ENCODE data around the gene POLR2L.

POLR2L gene

DNA sequence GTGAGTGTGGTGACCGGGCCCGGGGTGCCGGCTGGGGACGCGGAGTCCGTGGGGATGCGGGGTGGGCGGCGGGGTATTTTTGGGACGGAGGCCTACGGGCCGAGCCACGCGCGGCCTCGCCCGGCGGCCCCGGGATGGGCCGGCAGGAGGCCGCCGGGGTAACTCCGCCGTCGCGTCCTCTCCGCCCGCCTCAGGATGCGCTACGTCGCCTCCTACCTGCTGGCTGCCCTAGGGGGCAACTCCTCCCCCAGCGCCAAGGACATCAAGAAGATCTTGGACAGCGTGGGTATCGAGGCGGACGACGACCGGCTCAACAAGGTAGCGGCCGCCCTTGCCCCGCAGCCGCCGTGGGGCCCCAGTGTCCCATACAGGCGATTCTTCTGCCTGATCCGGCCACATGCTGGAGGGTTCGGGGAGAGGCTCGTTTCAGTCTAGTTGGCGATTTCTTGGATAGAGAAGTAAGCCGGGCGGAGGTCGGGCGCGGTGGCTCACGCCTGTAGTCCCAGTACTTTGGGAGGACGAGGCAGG is 32.2 kb downstream of the POLR2L start:
- no peak for DNase-seq (ENCODE audit: low read depth)

DNA sequence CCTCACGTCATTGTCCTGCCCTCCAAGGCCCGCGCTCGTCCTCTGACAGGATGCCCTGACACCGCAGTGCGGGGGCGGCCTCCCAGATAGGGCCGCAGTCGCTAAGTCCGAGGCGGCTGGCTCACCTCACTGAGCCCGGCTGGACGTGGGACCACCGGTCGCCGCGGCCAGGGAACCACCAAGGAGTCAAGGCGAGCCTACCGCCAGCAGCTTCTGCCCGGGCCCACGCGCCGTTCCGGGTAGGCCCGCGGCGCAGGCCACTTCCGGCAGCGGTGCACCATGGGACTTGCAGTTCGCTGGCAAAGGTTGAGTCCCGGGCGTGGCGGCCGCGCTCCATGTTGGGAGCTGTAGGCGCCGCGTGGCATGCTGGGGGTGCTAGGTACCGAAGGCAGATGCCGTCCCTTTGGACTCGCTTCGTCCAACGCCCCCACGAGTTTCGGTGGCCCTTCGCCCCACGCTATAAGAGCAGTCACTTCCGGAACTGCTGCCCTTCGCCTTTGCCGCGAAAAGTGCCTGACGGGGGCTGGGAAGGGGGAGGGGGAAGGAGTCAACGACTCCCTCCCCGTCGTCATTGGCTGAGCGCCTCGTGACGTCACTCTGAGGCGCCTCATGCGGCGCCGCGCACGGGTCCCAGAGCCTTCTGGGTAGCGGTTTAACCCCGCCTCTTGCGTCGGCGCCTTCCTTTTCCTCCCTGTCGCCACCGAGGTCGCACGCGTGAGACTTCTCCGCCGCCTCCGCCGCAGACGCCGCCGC is 32.9 kb downstream of the POLR2L start, which contains the start of gene RPLP2:
Gene RPLP2, plus strand, starts transcription at position 681 of the 753 bp plus-strand sequence. CDS start 268 bp downstream, outside the sequence.
- peak; percentile 98 for DNase-seq (ENCODE audit: low read depth)

DNA sequence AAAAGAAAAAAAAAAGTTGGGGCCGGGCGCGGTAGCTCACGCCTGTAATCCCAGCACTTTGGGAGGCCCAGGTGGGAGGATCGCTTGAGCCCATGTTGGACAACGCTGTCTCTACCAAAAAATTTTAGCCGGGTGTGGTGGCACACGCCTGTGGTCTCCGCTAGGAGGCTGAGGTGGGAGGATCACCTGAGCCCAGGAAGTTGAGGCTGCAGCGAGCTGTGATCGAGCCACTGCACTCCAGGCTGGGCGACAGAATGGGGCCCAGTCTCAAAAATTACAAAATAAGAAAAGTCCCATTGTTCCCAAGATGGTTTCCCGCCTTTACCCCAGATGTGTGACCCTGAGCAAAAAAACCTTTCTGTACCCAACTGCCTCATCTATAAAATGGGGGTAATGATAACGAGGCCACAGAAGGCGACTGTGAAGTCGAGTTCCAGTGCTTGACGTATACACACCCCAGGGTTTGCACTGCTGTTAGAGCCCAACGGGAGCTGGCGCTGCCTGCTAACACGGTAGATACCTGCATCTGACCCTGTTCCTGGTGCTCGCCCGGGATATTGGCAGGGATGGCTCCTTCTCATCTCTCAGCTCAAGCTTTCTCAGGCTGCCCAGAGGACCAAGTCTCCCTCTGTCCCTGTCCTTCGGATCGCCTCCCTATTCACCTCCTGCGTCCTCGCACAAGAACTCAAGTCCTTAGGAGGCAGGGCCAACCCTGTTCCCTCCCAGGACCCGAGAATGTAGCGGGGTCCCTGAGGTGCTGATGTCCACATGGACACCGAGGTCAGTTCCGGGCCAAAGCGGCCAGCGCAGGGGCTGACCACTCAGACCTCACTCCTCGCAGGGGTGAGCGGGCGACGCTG is 33.7 kb downstream of the POLR2L start:
- DNase-seq (ENCODE audit: low read depth) = no peak

DNA sequence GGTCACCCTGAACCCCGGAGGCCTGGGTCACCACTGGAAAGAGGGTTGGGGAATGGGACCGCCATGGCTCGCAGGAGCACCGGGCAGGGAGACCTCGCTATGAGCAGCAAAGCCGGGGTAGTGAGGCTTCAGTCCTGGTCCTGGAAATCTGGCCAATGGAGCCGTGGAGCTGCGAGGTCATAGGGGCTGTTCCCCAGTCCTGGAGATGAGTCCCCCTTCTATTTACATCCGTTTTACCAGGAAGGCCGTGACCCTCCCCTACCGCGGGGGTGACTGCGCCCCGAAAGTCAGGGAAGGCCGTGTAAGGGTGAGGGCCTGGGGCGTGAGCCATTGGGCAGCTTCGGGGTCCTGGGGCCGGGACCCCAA is 37.7 kb downstream of the POLR2L start:
- DNase-seq (ENCODE audit: low read depth) = no peak

DNA sequence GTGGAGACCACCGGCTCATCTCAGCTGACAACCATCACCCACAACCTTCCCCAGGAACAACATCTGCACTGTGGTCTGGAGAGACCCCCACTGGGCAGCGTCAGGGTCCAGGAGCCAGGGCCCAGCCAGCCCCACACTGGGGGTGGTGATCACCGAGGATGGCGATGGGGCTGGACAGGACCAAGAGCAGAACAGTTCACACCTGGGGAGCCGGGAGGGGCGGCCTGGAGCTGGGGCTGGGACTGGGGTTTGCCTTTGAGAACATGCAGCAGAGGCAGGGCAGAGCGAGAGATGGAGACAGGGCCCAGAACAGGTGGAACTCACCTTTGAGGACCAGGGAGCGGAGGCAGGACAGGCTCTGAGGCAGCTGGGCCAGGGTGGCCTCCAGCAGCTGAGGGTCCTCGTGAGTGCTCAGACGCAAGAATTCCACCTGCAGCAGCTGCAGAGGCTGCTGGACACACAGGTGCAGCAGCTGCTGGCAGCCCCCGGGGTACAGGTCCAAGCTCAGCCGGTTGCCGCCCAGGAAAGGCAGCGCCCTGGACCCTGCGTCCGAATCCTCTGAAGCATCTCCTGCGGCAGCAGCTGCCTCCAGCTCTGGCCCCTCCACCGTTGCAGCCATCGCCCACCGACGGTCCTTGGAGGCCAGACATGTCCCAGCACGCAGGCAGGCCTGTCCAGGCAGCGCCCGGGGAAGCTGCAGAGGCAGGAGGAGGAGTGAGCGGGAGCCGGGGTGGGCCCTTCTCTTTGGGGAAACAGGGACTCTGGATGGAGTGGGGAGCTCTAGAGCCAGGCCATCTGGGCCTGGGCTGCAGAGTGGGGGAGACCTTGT is 38.3 kb downstream of the POLR2L start:
- DNase-seq (ENCODE audit: low read depth) = no peak

DNA sequence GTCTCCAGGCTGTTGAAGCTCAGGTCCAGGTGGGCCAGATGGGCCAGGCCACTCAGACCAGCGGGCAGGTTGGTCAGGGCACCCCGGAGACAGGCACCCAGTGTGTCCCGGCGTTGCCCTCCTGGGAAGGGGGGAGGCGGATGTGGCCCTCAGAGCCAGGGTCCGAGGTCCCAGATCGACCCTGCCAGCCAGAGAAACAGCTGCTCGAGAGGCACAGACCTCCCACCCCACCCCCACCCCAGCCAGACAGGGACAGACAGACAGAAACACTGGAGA is 38.9 kb downstream of the POLR2L start:
- no peak for DNase-seq (ENCODE audit: low read depth)

DNA sequence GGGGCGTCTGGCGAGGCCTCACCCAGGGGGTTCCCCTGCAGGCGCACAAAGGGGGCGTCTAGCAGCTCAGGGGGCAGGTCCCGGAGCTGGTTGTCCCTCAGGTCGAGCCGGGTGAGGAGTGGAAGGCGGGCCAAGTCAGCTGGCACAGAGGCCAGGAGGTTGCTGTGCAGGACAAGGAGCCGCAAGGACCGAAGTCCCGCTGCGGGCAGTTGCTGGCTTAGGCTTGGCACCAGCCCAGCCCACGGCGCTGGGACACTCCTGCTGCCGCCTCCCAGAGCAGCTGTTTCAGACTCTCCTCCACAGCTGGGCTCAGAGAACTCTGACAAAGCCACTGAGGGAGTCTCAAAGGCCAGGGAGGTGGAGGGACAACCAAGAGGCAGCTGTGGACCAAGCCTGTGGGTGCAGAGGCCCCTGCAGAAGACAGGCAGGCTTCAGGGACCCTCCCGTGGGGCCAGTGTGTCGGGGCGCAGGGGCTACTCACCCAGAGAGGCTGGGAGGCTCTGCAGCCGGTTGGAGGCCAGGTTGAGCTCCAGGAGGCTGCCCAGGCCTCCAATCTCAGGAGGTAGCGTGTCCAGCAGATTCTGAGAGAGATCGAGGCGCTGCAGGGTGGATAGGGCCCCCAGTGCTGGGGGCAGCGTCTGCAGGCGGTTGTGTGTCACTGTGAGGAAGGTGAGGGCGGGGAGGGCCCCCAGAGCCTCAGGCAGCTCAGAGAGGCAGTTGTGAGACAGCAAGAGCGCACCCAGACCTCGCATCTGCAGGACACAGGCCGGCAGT is 39.4 kb downstream of the POLR2L start:
- no peak for DNase-seq (ENCODE audit: low read depth)

DNA sequence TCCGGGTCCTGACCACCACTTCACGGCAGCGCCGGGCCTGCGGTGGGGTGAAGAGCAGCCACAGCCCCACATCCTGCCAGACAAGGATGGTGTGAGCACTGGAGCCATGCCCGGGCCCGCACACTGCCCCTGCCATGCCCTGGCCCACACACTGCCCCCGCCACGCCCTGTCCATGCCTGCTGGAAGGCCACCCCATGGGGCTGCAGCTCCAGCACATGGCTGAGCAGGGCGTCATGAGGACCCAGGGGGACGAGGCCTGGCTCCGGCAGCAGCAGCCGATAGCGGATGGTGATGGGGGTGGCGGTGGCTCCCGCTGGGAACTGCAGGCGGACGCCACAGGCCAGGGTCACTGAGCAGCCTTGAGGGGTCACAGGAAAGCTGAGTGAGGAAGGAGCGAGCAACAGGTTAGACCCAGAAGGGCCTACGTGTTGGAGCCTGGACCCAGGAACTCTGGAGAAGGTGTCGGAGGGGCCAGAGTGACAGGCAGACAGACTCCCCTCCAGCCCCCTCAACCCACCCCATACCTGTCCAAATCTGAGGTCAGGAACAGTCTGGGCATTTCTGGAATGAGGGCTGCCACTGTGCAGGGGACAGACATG is 40.2 kb downstream of the POLR2L start:
- DNase-seq (ENCODE audit: low read depth) = no peak

DNA sequence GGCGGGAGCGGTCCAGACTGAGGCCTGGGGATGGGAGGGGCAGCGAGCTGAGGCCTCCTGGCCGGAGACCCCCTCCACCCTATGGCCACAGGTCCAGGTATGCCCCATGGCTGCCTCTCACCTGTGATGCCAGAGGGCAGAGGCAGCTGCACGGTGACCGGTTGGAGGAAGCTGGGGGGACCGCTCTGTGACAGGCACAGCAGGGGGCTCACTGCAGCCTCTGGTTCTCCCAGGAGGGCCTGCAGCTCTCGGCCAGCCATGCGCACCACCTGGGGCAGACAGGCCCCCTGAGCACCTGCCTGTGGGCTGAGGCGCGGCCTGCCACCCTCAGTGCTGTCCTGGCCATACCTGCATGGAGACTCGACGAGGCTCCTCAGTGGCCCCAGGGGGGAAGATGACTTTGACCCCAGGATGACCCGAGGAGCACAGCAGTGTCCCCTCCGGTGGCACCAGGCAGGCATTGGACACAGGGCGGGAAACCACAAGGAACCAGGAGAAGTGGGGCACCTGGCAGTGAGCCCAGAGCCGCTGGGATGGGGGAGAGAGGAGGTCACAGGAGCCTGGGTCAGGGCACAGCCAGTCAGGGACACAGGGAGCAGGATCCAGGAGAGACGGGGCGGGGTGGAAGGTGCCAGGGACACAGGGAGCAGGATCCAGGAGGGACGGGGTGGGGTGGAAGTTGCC is 41.1 kb downstream of the POLR2L start:
- no peak for DNase-seq (ENCODE audit: low read depth)

DNA sequence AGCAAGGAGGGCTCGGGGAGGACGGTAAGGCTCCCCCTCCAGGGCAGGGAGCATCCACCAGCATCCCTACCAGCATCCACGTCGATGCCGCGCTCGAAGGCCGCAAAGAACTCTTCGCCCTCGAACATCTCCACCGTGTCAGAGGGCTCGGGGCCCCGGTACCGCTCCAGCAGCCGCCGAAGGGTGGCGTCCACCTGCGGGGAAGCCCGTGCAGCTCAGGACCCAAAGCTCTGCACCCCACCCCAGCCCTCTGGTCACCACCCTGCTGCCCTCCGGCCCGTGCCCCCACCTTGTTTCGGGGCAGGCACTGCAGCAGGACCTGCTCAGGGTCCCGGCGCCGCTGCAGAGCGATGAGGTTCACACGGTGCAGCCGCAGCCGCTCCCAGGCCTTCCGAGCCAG is 41.9 kb downstream of the POLR2L start:
- DNase-seq (ENCODE audit: low read depth) = no peak

DNA sequence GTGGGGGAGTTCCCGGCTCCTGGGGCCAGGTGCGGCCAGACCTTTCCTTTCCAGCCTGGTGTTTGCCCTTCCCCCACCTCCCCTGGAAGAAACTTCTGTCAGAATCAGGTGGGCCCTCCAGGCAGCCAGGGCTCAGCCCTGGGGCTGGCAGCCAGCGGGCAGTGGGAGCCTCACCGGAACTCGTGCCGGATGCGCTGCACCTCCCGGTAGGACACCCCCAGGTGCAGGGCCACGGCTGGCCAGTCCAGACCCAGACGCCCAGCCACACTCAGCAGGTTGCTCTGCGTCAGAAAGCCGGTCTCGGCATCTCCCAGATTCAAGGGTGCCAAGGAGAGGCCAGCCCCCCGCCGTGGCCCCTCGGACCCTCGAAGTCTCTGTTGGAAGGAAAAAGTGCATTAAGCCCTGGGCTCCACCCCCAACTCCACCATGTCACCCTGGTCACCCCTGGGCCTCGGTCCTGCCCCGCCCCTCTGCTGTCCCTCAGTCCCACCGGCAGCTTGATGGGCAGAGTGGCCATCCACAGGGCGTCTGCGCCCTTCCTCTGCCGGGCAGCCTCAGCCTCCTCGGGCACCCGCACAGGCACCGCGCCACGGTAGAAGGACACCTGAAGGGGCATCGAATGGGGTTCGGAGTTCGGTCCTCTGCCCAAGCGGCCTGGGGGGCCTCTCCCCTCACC is 42.5 kb downstream of the POLR2L start:
- DNase-seq (ENCODE audit: low read depth) = no peak

DNA sequence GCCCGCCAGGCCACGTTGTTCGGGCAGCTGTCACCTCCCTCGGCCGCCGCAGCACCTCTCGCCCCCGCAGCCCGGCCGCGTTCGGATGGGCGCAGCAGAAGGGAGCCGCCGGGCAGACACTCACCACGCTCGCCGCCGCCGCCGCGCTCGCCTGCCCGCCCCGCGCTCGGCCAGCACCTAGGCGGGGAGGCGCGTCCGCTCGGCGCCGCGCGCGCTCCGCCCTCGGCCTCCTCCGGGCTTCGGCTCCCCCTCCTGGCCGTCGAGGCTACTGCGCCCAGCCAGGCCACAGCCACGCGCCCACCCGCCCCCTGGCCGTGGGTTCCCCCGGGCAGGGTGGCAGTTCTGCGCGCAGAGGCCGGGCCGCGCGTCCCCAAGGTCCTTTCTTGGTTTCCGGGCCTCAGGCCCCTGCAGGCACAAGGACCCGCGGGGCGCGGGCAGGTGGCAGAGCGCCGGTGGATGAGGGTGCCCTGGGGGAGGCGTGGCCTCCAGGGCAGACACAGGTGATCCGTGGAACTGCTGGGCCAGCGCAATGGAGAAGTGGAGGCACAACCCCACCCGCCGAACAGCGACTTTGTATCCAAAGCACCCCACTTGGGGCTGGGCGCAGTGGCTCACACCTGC is 44.1 kb downstream of the POLR2L start, which contains the start of gene SLC25A22:
Gene SLC25A22, minus strand, starts transcription at position 189 of the 621 bp plus-strand sequence. CDS start 3,275 bp downstream, outside the sequence.
- DNase-seq (ENCODE audit: low read depth) = peak; percentile 72

DNA sequence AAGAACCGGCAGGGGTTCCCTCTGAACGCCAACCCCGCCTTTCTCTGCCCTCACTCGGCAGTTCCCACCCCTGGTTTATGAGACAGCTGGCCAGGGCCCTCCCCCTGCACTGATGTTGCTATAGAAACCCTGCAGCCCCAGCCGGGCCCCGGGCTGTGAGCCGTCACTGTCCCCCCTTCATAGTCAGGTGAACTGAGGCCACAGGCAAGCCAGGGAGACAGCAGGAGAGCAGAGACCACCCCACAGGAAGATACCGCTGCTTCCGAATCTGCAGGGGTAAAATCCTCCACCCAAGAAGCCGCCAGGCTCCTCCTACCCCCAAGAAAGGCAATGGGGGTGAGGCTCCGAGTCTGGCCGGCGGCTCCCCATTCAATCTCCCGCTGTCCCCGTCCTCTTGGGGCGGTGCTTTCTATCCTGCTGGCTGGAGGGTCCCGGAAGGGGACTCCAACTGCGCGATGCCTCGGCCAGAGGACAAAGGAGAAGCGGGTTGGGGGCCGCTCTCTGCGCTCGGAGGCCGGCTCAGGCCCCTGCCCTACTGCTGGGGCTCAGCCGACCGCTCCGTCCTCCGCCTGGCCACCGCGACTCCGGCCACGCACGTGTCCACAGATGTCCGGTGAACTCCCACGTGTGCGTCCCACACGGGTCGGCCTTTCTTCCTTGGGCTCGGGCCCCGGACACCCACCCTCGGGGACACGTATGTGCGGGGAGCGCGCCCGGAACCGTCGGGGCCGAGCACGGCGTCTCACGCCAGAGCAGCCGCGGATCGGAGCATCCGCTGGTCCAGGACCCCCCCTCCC is 44.8 kb downstream of the POLR2L start:
- peak; percentile 70 for DNase-seq (ENCODE audit: low read depth)

DNA sequence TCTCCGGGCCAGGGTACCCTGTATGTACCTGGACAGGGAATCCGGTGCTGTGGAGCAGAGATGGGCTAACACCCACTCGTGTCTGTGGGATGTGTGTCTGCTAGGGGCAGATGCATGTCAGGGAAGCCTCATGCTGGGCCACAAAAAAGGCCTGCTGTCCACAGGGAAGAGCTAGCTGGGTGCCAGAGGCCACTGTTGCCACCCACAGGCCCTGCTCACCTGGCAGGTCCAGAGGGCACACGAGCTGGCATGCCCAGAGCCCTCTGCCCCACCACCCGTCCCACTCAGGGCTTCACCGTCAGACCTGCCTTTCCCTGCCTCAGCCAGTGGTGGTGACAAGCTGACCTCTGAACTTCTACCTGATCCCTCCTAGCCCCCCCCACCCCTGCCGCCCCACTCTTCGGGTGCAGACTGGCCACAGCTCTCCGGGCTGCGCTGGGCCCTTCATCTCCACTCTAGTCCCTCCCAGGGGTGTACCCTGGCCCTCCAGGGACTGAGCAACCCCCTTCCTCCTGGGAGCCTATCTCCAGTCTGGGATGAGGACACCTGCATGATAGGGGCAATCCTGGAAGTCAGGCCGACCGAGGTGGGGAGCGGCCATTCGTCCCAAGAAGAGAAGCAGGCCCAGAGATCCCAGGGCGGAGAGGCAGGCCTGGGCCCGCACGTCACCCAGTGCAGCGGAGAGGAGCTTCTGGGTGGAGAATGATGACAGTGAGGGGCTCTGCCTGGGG is 45.6 kb downstream of the POLR2L start:
- no peak for DNase-seq (ENCODE audit: low read depth)

DNA sequence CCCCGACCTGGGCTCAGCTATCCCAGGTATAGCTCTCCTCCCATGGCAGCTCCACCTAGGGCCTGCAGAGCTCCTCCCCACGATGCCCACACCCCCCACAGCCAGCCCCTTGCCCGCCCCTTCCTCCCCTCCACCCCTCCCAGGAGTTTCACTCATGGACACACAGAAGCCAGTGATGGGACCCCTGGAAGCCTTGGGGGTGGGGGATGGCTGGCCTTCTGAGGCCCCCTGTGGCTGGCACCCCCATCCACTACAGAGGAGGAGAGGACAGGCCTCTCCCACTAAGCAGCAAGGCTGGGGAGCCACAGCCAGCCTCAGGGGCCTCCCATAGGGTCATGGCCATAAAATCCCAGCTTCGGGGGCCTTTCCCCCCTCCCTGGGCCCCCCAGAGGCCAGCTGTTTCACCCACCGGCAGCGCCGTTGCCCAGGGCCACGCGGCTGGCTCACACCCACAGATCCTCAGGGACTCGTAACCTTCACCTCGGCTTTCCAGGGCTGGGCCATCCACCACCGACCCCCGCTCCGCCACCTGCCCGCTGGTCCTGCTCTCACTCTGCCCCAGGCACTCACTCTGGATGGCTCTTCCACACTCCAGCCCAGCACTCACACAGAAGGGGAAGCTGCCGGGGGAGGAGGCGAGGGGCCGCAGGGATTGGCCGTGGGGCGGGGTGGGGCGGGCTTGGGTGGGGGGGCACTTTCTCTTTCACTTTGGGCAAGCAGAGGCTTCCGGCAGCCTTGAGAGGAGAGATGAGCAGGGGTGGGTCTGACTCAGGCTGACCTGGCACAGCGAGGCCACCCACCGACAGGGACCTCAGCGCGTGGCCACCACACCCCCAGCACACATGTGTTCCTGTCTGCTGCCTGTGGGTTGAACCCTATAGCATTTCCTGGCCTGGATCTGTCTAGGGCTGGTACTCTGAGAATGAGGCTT is 46.4 kb downstream of the POLR2L start:
- peak; percentile 67 for DNase-seq (ENCODE audit: low read depth)

DNA sequence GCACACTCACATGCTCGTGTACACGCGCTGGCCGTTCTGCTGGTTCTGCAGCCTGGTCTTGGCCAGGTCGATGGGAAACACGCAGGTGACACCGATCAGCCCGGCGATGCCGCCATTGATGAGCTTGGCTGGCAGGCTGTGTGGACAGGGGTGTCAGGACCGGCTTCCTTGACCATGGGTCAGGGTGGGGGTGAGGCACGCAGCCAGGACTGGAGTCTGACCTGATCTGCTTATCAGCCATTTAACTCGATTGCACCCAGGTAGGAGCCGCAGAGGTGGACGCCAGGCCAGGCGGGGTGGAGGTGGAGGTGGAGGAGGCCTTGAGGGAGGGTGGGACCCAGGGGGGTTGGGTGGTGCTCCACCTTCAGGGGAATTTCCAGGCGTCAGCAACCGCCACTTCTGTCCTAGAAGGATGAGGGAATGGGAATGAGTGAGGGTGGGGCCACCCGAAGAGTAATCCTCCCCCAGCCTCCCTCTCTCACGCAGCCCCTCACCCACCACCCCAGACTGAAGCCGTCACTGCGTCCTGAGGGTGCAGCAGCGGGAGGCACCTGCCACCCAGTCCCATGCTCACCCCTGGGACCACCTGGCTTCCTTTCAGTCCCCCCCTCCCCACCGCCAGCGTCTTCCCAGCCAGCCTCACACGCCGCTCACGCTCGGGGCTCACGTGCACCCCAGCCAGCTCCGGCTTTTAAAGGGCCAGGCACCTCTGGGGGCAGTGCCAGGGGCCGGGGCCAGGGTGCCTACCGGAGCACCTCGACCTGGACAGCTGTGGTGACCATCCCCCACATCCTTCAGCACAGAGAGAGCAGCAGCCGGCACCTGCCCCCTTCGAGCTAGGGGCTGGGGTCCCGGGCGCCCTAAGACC is 47.3 kb downstream of the POLR2L start:
- no peak for DNase-seq (ENCODE audit: low read depth)
